ENCODE measurements around the gene ZBTB7C. TPM values are rescaled to one million over a fixed set of nuclear protein-coding genes. Genes with fewer than 3 reads are reported as not detected.

The ZBTB7C gene
- total RNA-seq, 2 donors from 2014 or later = 1.3 to 2.3 TPM

GRCh38 chr18:48218285-48219022 is 190.7 kb downstream of the ZBTB7C start:
- 94 to 97% methylated on average over 5 to 7 of the region's 7 CpGs for WGBS, 2 donors
- H3K4me3 ChIP-seq = no peak overlapping the region

DNA sequence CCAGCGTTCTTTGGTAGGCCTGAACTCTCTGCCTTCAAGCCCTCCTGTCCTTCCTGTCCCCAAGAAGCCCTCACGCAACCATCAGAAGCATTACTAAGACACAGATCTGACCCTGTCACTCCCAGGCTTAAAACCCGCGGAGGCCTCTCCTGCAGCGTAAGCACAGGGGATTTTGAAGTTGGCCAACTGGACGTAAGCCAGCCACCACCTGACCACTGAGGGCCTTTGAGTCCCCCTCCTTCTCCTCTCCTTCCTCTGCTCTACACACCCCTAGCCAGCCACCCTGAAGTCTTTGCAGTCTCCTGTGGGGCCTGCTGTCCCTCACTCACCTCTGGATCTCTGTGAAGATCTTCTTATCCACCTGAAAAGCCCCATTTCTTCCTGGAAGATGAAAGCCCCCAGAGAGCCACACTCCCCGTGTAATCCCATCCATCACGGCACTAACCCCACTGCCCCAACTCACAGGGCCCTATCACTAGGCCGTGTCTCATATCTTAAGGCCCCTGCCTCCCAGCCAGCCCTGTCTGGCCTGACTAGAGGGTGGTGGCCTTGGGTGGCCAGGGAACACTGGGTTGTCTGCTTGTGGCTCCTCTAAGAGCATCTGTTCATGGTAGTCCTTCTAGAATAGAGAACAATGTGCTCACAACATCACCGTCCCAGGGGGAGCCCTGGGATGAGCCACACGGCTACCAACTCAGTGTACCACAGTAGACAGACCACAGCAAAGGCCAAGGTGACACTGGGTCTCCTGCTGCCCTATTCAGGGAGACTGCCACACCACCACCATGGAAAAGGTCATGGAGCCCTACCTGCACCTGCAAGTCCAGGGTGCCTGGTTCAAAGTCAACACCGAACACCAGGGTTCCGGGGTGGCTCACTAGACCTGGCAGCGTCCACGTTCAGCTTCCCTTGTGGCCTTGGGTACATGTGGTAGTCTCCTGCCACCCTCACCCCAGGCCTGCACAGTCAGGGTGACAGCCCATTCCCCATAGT is 191.6 kb downstream of the ZBTB7C start:
- no peaks in the 10 kb centered on the region for H3K27me3 ChIP-seq
- WGBS, 2 donors = 79 to 83% methylated on average over 12 to 15 of the region's 15 CpGs
- H3K9me3 ChIP-seq = no peaks in the 10 kb centered on the region
- TF ChIP-seq, protein P1, sequence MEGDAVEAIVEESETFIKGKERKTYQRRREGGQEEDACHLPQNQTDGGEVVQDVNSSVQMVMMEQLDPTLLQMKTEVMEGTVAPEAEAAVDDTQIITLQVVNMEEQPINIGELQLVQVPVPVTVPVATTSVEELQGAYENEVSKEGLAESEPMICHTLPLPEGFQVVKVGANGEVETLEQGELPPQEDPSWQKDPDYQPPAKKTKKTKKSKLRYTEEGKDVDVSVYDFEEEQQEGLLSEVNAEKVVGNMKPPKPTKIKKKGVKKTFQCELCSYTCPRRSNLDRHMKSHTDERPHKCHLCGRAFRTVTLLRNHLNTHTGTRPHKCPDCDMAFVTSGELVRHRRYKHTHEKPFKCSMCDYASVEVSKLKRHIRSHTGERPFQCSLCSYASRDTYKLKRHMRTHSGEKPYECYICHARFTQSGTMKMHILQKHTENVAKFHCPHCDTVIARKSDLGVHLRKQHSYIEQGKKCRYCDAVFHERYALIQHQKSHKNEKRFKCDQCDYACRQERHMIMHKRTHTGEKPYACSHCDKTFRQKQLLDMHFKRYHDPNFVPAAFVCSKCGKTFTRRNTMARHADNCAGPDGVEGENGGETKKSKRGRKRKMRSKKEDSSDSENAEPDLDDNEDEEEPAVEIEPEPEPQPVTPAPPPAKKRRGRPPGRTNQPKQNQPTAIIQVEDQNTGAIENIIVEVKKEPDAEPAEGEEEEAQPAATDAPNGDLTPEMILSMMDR (IDR thresholded peaks at IDR 0.05) = no peak
- no peak for TF ChIP-seq POLR2A (IDR thresholded peaks at IDR 0.05)
- no peak overlapping the region for H3K27ac ChIP-seq
- H3K4me3 ChIP-seq = no peak overlapping the region
- no peaks in the 10 kb centered on the region for H3K36me3 ChIP-seq (replicated peaks in 1 of 2; ENCODE audit: insufficient read depth in 1 of 2, low read depth in 2 of 2)
- no peak for ATAC-seq
- intact Hi-C loops (cut with DNase I) = no loop called here
- no peak for DNase-seq
- H3K4me1 ChIP-seq = no peaks in the 10 kb centered on the region

More at GRCh38 chr18:48218285-48219022, 190.7 kb downstream of the ZBTB7C start:
- Histone ChIP-seq H3K36me3 (replicated peaks in 1 of 2; ENCODE audit: insufficient read depth in 1 of 2, low read depth in 2 of 2) (no peaks in the 10 kb centered on the region), H3K27me3 (no peaks in the 10 kb centered on the region), H3K4me1 (no peaks in the 10 kb centered on the region), H3K27ac (no peak overlapping the region), H3K9me3 (no peaks in the 10 kb centered on the region)
- no peak for DNase-seq
- TF ChIP-seq, protein P1 (IDR thresholded peaks at IDR 0.05) = no peak
- no peak for TF ChIP-seq POLR2A (IDR thresholded peaks at IDR 0.05)
- intact Hi-C loops (cut with DNase I) = no loop called here
- no peak for ATAC-seq

- no peaks in the 10 kb centered on the region for H3K9me3 ChIP-seq
- 77 to 79% methylated on average over 9 of the region's 9 CpGs for WGBS, 2 donors
- DNase-seq = no peak
- intact Hi-C loops (cut with DNase I) = no loop called here
- no peak overlapping the region for H3K27ac ChIP-seq
- TF ChIP-seq, protein P1 (IDR thresholded peaks at IDR 0.05) = no peak
- no peak for TF ChIP-seq POLR2A (IDR thresholded peaks at IDR 0.05)
- no peak overlapping the region for H3K4me3 ChIP-seq
- H3K27me3 ChIP-seq = no peaks in the 10 kb centered on the region
- H3K36me3 ChIP-seq (replicated peaks in 1 of 2; ENCODE audit: insufficient read depth in 1 of 2, low read depth in 2 of 2) = no peaks in the 10 kb centered on the region
- H3K4me1 ChIP-seq = no peaks in the 10 kb centered on the region
- ATAC-seq = peak; percentile 38
Measured at GRCh38 chr18:48216639-48217257, 192.4 kb downstream of the ZBTB7C start.

DNA sequence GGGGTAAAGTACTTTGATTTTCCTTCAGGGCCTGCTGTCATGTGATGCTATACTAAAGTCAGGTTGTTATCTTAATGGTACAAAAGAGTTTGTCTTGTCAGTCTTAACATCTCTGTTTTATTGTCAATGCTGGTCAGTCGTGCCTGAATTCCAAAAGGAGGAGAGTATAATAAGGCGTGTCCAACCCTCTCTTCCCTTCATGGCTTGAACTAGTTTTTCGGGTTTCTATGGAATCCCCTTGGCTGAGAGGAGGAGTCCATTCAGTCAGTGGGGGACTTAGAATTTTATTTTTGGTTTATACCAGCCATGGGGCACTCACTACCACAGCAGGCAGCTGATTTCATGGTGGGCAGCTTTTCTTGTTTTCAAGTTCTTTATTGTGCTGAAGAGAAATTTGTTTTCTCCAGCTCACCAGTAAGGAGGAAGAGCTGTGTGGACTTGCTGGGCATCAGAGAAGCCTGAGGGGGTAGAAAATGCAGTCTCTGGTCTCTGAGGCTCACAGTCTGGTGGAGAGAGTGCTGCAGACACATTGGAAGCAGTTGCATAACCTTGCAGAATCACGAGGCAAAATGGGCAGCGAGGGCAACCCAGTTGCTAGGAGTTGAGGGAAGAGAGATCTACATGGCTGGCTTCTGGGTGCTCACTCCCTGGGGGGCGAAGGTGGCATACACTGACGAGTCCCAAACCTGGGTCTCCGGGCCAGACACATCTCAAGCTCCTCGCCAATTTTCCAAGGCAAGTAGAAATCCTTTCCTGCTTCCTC is 193.1 kb downstream of the ZBTB7C start:
- H3K36me3 ChIP-seq (replicated peaks in 1 of 2; ENCODE audit: insufficient read depth in 1 of 2, low read depth in 2 of 2) = no peaks in the 10 kb centered on the region
- H3K4me1 ChIP-seq = no peaks in the 10 kb centered on the region
- no peak overlapping the region for H3K27ac ChIP-seq
- no peaks in the 10 kb centered on the region for H3K27me3 ChIP-seq
- H3K9me3 ChIP-seq = no peaks in the 10 kb centered on the region
- 67 to 83% methylated on average over 8 to 9 of the region's 9 CpGs for WGBS, 2 donors
- DNase-seq = no peak
- TF ChIP-seq POLR2A (IDR thresholded peaks at IDR 0.05) = no peak
- TF ChIP-seq, protein P1 (IDR thresholded peaks at IDR 0.05) = no peak
- intact Hi-C loops (cut with DNase I) = no loop called here
- ATAC-seq = no peak
- H3K4me3 ChIP-seq = no peak overlapping the region

Measured in body of pancreas (tissue), 4 donors.